ENCODE data around the gene DRC7.

Gene DRC7

DNA sequence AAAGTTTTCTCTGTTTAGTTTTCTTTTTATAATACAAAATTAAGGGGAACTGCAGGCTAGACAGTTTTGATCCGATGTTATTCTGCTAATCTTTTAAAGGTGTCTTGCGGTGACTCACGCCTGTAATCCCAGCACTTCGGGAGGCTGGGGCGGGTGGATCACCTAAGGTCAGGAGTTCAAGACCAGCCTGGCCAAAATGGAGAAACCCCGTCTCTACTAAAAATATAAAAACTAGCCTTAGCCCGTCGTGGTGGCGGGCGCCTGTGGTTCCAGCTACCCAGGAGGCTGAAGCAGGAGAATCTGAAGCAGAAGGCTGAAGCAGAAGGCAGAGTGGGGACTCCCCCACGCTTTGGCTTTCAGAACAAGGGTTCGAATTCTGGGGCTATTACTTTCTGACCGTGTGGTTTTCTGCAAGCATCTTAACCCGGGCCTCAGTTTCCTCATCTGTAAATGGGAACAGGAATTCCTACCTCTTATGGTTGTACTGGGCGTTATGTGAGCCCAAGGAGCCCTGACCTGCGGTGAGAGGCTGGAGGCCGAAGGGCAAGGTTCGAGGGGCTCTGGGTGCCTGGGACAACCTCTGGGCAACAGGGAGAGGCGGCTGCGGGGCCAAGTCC, 39.8 kb downstream of the DRC7 start:
- peak overlapping the region; percentile 89 for H3K27ac Mint-ChIP-seq
- peak overlapping the region; percentile 96 for H3K4me3 Mint-ChIP-seq
- no peaks in the 10 kb centered on the region for H3K27me3 Mint-ChIP-seq (ENCODE audit: low read depth)
- H3K9me3 Mint-ChIP-seq: peaks cover 19% of the 10 kb centered on the region
- peaks cover 17% of the 10 kb centered on the region for H3K4me1 Mint-ChIP-seq (ENCODE audit: low read depth)
- peaks cover 13% of the 10 kb centered on the region for H3K36me3 Mint-ChIP-seq (ENCODE audit: low read depth)

DNA sequence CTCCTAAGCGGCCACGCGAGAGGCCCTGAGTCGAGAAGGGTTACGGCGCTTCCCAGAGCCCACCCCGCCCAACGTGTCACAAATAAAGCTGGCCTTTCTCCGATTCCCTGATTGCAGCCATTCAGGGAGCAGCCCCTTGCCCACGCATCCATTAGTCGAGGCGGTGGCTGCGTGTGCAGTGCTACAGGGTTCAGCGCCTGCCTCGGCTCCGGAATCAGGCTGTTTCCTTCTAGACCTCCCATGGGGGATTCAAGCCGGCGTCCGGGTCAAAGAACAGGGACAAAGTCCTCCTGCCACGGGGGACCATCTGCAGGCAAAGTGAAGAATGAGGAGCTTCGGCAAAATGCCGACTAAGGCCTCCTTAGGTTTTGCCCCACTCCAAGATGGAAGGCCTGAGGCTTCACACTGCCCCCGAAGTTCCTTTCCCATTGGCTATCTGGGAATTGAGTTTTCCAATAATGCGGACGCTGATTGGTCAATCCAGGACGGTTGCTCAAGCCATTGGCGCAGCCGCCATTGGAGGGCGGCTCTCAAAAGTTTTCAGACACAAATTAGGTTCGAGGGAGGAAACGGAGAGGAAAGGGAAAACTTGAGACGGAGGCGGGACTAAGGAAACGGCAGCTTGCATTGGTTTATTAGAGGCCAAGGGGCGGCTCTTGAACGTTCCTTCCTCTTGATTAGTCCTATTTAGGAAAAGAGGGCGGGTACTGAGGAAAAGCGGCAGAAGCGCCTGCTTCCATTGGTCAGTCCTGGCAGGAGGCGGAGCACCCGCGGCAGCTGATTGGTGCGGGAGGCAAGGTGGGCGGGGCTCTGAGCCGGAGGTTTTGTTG, 40.5 kb downstream of the DRC7 start:
- Mint-ChIP-seq H3K4me1 (ENCODE audit: low read depth) (peaks cover 17% of the 10 kb centered on the region), H3K36me3 (ENCODE audit: low read depth) (peaks cover 13% of the 10 kb centered on the region), H3K9me3 (peaks cover 19% of the 10 kb centered on the region), H3K4me3 (peak overlapping the region; percentile 96), H3K27ac (peak overlapping the region; percentile 89), H3K27me3 (ENCODE audit: low read depth) (no peaks in the 10 kb centered on the region)

DNA sequence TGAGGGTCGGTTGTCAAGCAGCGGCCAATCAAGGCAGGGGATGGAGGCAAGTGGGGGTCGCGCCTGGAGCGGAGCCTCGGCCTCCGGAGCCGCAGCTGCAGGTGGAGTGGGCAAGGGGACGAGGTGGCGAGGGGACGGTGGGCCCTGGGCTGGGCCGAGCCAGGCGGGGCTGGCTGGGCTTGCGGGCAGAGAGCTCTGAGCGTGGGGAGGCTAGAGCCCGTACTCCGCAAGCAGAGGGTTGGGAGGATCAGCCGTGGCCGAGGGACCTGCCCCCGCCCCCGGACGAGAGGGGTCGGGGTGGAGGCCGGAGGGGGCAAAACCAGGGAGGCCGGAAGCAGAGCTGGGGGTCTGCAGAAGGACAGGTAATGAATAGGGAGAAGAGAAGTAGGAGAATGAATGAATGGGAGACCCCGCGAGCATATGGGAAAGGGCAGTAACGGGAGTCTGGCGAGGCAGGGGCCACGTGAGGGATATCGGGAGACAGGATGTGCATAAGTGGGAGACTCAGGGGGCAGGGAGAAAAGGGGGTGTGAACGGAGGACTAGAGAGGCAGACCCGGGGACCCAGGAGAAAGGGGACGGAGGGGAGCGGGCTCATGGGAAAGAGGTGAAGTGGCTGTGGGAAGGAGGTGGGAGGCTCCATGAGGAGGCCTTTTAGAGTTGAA, 41.3 kb downstream of the DRC7 start, which contains the start of gene KATNB1:
KATNB1 (plus strand) TSS at position 16 of the 664 bp plus-strand sequence. CDS start 1,474 bp downstream, outside the sequence.
- Mint-ChIP-seq H3K27ac (peak within 1 kb of the TSS; percentile 89), H3K4me3 (peak within 1 kb of the TSS; percentile 96), H3K36me3 (ENCODE audit: low read depth) (peaks cover 13% of the 10 kb centered on the region), H3K27me3 (ENCODE audit: low read depth) (no peaks in the 10 kb centered on the region), H3K9me3 (peaks cover 19% of the 10 kb centered on the region), H3K4me1 (ENCODE audit: low read depth) (peaks cover 17% of the 10 kb centered on the region)

DNA sequence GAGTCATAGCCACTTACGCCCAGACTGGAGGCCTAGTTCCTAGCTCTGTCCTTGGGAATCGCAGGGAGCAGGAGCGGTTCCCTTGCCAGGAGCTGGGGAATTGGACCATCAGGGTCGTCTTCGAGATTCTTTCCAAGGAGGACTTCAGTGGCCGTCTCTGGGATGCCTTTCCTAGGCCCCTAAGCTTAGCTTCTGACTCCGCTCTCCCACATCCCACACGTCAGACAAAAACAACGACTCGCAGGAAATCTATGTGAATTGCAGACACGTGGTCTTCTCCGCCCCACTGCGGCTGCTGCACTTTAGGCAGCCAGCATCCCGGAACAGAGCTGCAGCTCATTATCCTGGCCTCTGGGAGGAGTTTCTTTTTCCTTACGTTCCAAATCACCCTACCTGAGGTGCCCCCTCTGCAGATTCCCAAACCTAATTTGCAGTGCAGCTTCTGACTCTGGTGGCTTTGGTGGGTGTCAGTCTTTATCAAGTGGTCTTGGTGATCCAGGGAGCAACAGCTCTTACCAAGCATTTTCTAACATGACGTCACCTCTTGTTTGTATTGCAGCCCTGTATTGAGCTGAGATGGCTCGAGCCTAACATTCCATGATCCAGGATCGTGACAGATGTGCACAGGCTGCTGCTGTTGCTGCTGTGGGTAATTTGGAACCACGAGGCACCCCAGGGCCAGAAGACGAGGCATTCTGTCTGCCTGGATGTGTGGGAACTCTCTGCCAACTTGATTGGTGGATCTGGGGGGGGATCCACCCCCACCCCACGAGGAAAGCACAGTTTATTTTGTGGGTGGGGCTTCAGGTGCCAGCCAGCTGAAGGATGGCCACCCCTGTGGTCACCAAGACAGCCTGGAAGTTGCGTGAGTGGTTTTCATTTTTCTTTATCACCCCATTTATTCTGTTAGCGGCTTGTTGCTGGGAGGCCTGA, 42.1 kb downstream of the DRC7 start:
- H3K4me1 Mint-ChIP-seq (ENCODE audit: low read depth): peaks cover 17% of the 10 kb centered on the region
- no peaks in the 10 kb centered on the region for H3K27me3 Mint-ChIP-seq (ENCODE audit: low read depth)
- H3K9me3 Mint-ChIP-seq: peaks cover 15% of the 10 kb centered on the region
- H3K27ac Mint-ChIP-seq: peak overlapping the region; percentile 89
- H3K4me3 Mint-ChIP-seq: peak overlapping the region; percentile 96
- peaks cover 14% of the 10 kb centered on the region for H3K36me3 Mint-ChIP-seq (ENCODE audit: low read depth)

DNA sequence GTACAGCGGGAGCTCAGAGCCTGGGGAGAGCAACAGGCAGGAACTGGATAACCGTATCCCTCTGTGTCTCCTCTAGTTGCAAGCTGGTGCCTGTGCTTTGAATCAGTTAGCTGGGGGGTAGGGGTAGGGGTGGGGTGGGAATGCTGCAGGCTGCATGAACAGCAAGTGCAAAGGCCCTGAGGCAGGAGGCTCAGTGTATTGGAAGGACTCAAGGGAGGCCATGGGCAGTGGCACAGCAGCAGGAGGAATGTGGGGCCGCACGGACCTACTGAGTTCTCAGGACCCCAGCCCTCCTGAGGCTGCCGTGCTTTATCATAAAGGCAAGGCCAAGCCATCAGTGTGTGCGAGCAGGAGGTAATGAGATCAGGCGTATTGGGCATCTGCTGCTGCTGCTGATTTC, 44.2 kb downstream of the DRC7 start:
- H3K27ac Mint-ChIP-seq: no peak overlapping the region
- peaks cover 1% of the 10 kb centered on the region for H3K36me3 Mint-ChIP-seq (ENCODE audit: low read depth)
- H3K4me1 Mint-ChIP-seq (ENCODE audit: low read depth): peaks cover 17% of the 10 kb centered on the region
- H3K9me3 Mint-ChIP-seq: no peaks in the 10 kb centered on the region
- H3K4me3 Mint-ChIP-seq: no peak overlapping the region
- no peaks in the 10 kb centered on the region for H3K27me3 Mint-ChIP-seq (ENCODE audit: low read depth)

DNA sequence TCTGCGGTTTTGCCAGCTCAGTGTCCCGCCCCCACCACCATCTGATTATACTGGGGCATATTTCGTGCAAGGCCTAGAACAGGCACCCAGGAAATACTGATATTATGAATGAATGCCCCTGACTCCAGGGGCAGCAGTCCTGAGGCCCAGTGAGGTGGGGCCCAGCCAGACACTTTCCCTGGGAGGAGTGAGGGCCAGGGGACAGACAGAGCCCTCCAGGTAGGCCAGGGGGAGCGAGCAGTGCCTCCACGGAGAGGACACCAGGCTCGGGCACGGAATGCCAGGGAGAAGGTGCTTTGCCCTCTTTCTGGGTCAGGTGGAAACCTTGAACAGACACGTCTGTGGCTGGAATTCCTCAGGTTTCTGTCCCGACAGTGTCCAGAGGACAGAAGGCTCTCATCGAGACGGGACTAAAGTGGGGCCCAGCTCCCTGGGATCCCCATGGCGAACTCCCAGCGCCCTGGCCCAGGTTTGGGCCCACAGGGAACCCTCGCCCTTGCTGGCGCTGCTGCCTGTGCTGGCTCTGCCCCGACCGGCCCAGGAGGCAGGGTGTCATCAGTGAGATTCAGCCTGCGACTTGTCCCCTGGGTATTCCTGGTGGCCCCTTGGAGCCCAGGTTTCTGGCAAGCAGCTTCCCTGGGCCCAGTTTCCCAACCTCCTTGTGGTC, 45.3 kb downstream of the DRC7 start:
- peaks cover 17% of the 10 kb centered on the region for H3K4me1 Mint-ChIP-seq (ENCODE audit: low read depth)
- peaks cover 1% of the 10 kb centered on the region for H3K36me3 Mint-ChIP-seq (ENCODE audit: low read depth)
- no peak overlapping the region for H3K4me3 Mint-ChIP-seq
- no peak overlapping the region for H3K27ac Mint-ChIP-seq
- H3K27me3 Mint-ChIP-seq (ENCODE audit: low read depth): no peaks in the 10 kb centered on the region
- no peaks in the 10 kb centered on the region for H3K9me3 Mint-ChIP-seq

DNA sequence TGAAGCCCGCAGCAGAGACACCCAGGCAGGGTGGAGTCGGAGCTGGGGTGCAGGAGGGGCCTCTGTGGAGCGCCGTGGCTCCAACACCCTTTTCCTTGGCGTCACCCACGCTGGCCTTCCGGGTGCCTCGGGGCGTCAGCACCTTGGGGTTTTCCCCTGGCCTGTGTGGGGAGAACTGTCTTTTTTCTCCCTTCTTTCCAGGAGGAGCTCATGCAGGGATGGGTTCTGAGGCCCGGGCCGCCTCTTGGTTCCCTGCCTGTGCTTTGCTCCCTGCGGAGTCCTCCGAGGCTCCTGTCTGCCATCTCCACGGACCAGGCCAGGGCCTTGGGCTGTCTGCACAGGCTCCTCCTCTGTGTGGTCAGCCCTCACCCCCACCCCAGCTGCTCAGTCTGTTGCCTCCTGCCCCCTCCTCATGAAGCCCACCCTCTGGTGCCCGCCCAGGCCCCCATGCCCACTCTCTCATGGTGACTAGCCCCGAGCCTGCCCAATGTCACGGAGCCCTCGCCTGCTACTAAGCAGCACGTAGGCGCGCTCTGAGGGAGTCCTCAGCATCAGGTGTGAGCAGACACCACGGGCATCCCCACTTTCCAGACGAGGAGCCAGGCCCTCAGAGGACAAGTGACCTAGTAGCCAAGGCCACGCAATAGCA, 45.9 kb downstream of the DRC7 start:
- no peak overlapping the region for H3K4me3 Mint-ChIP-seq
- H3K27ac Mint-ChIP-seq: no peak overlapping the region
- no peaks in the 10 kb centered on the region for H3K9me3 Mint-ChIP-seq
- no peaks in the 10 kb centered on the region for H3K27me3 Mint-ChIP-seq (ENCODE audit: low read depth)
- peaks cover 16% of the 10 kb centered on the region for H3K4me1 Mint-ChIP-seq (ENCODE audit: low read depth)
- H3K36me3 Mint-ChIP-seq (ENCODE audit: low read depth): peaks cover 1% of the 10 kb centered on the region

DNA sequence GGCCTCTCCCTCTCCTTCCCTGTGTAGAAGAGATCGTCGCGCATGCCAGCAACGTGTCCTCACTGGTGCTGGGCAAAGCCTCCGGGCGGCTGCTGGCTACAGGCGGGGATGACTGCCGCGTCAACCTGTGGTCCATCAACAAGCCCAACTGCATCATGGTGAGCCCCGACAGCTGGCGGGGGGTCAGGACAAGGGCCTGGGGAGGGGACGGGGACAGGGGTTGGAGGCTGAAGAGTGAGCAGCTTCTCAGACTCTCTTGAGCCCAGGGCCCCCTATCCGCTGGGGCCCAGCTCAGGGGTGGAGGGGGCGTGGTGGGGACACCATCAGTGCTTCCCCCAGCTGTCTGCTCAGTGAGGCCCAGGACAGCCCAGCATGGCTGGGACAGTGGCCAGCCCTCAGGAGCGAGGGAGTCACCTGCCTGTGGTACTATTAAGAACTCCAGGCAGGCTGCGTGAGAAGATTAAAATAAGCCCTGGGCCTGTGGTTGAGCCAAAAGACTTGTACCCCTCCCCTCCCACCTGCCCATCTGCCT, 47.1 kb downstream of the DRC7 start:
- H3K27ac Mint-ChIP-seq: no peak overlapping the region
- no peaks in the 10 kb centered on the region for H3K27me3 Mint-ChIP-seq (ENCODE audit: low read depth)
- H3K4me3 Mint-ChIP-seq: no peak overlapping the region
- H3K9me3 Mint-ChIP-seq: no peaks in the 10 kb centered on the region
- H3K4me1 Mint-ChIP-seq (ENCODE audit: low read depth): peaks cover 9% of the 10 kb centered on the region
- peaks cover 1% of the 10 kb centered on the region for H3K36me3 Mint-ChIP-seq (ENCODE audit: low read depth)

DNA sequence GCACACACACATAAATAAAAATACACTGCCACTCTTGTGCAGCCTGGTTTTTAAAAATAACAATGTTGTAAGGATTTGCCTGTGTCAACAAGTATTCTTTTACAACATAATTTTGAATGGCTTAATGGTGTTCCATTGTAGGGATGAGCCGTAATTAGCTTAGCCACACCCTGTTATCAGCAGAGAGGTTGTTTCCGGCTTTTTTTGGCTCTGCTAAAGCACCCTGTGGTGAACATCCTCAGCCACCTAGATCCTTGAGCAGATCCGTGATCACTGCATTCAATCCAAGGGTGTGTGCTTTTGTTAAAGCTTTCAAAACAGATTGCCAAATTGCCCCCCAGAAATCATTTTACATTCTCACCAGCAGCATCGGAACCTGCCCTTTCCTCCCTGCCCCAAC, 47.9 kb downstream of the DRC7 start:
- no peak overlapping the region for H3K27ac Mint-ChIP-seq
- H3K36me3 Mint-ChIP-seq (ENCODE audit: low read depth): peaks cover 1% of the 10 kb centered on the region
- peaks cover 2% of the 10 kb centered on the region for H3K4me1 Mint-ChIP-seq (ENCODE audit: low read depth)
- no peak overlapping the region for H3K4me3 Mint-ChIP-seq
- H3K27me3 Mint-ChIP-seq (ENCODE audit: low read depth): no peaks in the 10 kb centered on the region
- no peaks in the 10 kb centered on the region for H3K9me3 Mint-ChIP-seq

DNA sequence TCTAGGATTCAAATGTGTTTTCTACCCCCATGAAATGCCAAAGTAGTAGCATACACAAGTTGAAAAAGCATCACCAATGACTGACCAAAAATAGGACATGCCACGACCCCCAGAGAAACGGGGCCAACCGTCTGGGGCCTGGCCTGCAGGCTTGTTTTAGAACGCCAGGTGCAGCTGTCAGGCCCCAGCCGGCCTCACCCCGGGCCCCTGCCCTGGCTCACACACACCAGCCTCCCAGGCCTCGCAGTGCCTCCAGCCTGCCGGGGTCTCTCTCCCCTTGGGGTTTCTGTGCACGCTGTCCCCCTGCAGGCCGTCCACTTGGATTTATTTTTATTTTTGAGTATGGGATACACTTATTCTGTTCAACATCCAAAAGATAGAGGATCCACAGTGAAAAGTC, 48.9 kb downstream of the DRC7 start:
- no peaks in the 10 kb centered on the region for H3K4me1 Mint-ChIP-seq (ENCODE audit: low read depth)
- H3K9me3 Mint-ChIP-seq: no peaks in the 10 kb centered on the region
- no peaks in the 10 kb centered on the region for H3K27me3 Mint-ChIP-seq (ENCODE audit: low read depth)
- no peak overlapping the region for H3K27ac Mint-ChIP-seq
- H3K4me3 Mint-ChIP-seq: no peak overlapping the region
- H3K36me3 Mint-ChIP-seq (ENCODE audit: low read depth): peaks cover 1% of the 10 kb centered on the region

DNA sequence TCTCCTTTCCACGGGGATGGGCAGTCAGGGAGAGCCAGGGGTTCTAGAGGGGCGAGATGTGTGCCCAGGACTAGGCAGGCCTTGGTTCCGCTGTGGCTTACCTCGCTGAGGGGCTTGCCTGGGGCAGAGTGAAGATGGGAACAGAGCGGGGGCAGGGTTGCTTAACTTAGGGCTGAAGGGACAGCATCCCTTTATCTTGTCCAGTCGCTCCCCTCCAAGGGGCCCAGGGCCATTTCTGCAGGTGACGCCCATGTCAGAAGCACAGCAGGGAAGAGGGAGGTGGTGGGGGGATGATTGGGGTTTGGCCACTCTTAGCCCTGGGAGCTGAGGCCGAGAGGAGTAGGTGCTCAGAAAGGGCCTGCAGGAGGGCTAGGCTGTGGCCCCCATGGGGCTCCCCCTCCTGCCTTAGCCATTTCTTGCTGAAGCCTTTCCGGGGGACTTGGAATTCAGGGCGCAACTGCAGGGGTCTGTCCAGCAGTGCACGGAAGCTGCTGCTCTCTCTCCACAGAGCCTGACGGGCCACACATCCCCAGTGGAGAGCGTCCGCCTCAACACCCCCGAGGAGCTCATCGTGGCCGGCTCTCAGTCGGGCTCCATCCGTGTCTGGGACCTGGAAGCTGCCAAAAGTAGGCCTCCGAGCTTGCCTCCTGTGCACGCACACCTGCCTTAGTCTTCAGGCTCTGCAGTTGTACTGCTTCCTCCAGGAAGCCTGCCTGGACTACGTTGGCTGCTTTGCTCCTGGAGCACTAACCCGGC, 49.5 kb downstream of the DRC7 start:
- no peaks in the 10 kb centered on the region for H3K27me3 Mint-ChIP-seq (ENCODE audit: low read depth)
- no peak overlapping the region for H3K27ac Mint-ChIP-seq
- no peaks in the 10 kb centered on the region for H3K4me1 Mint-ChIP-seq (ENCODE audit: low read depth)
- no peaks in the 10 kb centered on the region for H3K9me3 Mint-ChIP-seq
- H3K4me3 Mint-ChIP-seq: no peak overlapping the region
- peaks cover 1% of the 10 kb centered on the region for H3K36me3 Mint-ChIP-seq (ENCODE audit: low read depth)

DNA sequence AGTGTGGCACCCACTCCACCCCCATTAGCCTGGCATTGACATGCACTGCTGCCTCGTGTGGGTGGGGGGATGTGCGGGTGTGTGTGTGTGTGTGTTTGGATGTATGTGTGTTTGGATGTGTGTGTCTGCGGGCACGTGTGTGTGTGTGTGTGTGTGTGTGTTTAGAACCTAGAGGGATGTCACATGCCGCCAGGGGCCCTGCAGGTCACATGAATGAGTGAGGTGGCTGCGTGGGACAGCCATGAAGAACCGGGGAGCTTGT, 50.0 kb downstream of the DRC7 start:
- Mint-ChIP-seq H3K9me3 (no peaks in the 10 kb centered on the region), H3K4me3 (no peak overlapping the region), H3K27ac (no peak overlapping the region), H3K27me3 (ENCODE audit: low read depth) (no peaks in the 10 kb centered on the region), H3K36me3 (ENCODE audit: low read depth) (peaks cover 1% of the 10 kb centered on the region), H3K4me1 (ENCODE audit: low read depth) (no peaks in the 10 kb centered on the region)

DNA sequence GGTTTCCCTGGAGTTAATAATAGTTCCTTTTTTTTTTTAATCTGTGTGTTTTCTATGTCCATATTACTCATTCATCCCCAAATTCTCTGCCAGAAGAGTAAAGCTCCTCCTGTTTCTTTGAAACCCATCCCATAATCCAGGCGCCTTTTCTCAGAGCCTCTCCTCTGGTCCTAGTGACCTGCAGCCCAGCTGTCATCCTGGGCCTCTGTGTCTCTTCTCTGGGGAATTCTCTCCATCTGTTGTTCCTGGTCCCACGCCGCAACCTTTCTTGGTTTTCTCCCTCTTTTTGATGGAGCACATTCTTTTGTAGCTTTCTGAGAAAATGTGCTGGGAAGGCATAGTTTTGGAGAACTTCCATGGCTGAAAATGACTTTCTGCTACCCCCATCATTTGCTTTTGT, 51.2 kb downstream of the DRC7 start:
- H3K4me1 Mint-ChIP-seq (ENCODE audit: low read depth): no peaks in the 10 kb centered on the region
- no peak overlapping the region for H3K4me3 Mint-ChIP-seq
- no peaks in the 10 kb centered on the region for H3K27me3 Mint-ChIP-seq (ENCODE audit: low read depth)
- H3K27ac Mint-ChIP-seq: no peak overlapping the region
- no peaks in the 10 kb centered on the region for H3K9me3 Mint-ChIP-seq
- peaks cover 1% of the 10 kb centered on the region for H3K36me3 Mint-ChIP-seq (ENCODE audit: low read depth)

All from T-helper 1 cell treated with Interleukin-12 subunit alpha and Interleukin-12 subunit beta and Interleukin-4 antibody, amounts not matched to agents 30 μg/mL and 1 μg/mL, for 36 hours (primary cell).